Measurements from ENCODE around the gene CTBP2.
A peak's percentile ranks its signal among the peaks of the same experiment; 100 is the strongest.
"Not testable (repeated sequence)": the region's sequence is repeated elsewhere in the genome, so short reads cannot be mapped to it uniquely, and the experiment has no call there.

CTBP2 gene

GRCh38 chr10:125060482-125060825 lies 99.9 kb downstream of the CTBP2 start:
- DNase-seq = no peak

GRCh38 chr10:125060026-125060425 lies 100.3 kb downstream of the CTBP2 start:
- no peak for DNase-seq

- not testable (repeated sequence) for DNase-seq
Measured at GRCh38 chr10:125059348-125059747, 101.0 kb downstream of the CTBP2 start.

GRCh38 chr10:125057158-125058001 lies 103.0 kb downstream of the CTBP2 start:
- no peak for DNase-seq

GRCh38 chr10:125056161-125057132 lies 103.9 kb downstream of the CTBP2 start:
- DNase-seq = no peak

GRCh38 chr10:125055446-125055845 lies 104.9 kb downstream of the CTBP2 start:
- no peak for DNase-seq

GRCh38 chr10:125054669-125055268 lies 105.6 kb downstream of the CTBP2 start:
- no peak for DNase-seq

- no peak for DNase-seq
Measured at GRCh38 chr10:125054216-125054615, 106.1 kb downstream of the CTBP2 start.

- no peak for DNase-seq
Measured at GRCh38 chr10:125052146-125052545, 108.2 kb downstream of the CTBP2 start.

GRCh38 chr10:125050383-125050782 lies 110.0 kb downstream of the CTBP2 start:
- no peak for DNase-seq

GRCh38 chr10:125049216-125049881 lies 111.0 kb downstream of the CTBP2 start:
- DNase-seq = no peak

GRCh38 chr10:125048094-125048864 lies 112.1 kb downstream of the CTBP2 start:
- DNase-seq = peak; percentile 86

- no peak for DNase-seq
Measured at GRCh38 chr10:125043841-125044658, 116.3 kb downstream of the CTBP2 start.

GRCh38 chr10:125041856-125042506 lies 118.4 kb downstream of the CTBP2 start:
- no peak for DNase-seq

GRCh38 chr10:125039354-125039769 lies 121.0 kb downstream of the CTBP2 start:
- DNase-seq = no peak

- DNase-seq = no peak
Measured at GRCh38 chr10:125038637-125039036, 121.7 kb downstream of the CTBP2 start.

GRCh38 chr10:125037145-125037877 lies 123.1 kb downstream of the CTBP2 start:
- DNase-seq = no peak

GRCh38 chr10:125035588-125036295 lies 124.6 kb downstream of the CTBP2 start:
- DNase-seq = no peak

- no peak for DNase-seq
Measured at GRCh38 chr10:125035136-125035535, 125.2 kb downstream of the CTBP2 start.

All from activated CD8-positive, alpha-beta memory T cell treated with anti-CD3 and anti-CD28 coated beads for 24 hours (primary cell).